ENCODE data around the gene DYNC1I1.

DYNC1I1 gene

DNA sequence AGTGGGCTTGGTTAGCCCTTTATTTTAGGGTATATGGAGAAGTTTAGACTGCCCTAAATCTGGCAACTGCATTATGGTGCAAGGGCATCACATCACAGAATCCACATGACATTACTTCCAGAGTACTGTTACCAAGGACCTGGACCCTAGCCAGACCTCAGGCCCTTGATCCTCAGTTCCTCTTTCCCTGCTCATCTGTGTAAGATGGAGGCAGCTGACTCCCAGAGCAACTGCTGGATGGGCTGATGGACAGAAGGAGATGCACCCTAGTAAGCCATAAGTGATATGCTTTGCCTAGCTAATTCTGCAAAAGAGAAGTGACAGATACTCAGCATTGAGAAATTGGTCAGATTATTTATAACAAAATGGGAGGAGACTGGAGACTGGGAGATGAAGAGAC is 131.7 kb downstream of the DYNC1I1 start:
- Histone ChIP-seq H3K36me3 (ENCODE audit: control insufficient read depth, insufficient read depth, low read length) (no peaks in the 10 kb centered on the region), H3K9ac (ENCODE audit: low read length) (no peak overlapping the region), H3K4me3 (ENCODE audit: low read length) (no peak overlapping the region), H3K27ac (ENCODE audit: low read depth, low read length) (no peak overlapping the region), H3K4me1 (ENCODE audit: control insufficient read depth, insufficient read depth, low read length) (no peaks in the 10 kb centered on the region), H3K27me3 (ENCODE audit: control insufficient read depth, insufficient read depth, low read length) (no peaks in the 10 kb centered on the region)

GRCh38 chr7:95905167-95905566 is 132.8 kb downstream of the DYNC1I1 start:
- Histone ChIP-seq H3K27ac (ENCODE audit: low read depth, low read length) (no peak overlapping the region), H3K9ac (ENCODE audit: low read length) (no peak overlapping the region)

GRCh38 chr7:95906851-95907250 is 134.5 kb downstream of the DYNC1I1 start:
- H3K9ac ChIP-seq (ENCODE audit: low read length) = no peak overlapping the region
- no peak overlapping the region for H3K27ac ChIP-seq (ENCODE audit: low read depth, low read length)
- H3K4me1 ChIP-seq (ENCODE audit: control insufficient read depth, insufficient read depth, low read length) = no peaks in the 10 kb centered on the region
- no peaks in the 10 kb centered on the region for H3K27me3 ChIP-seq (ENCODE audit: control insufficient read depth, insufficient read depth, low read length)
- H3K4me3 ChIP-seq (ENCODE audit: low read length) = no peak overlapping the region
- no peaks in the 10 kb centered on the region for H3K36me3 ChIP-seq (ENCODE audit: control insufficient read depth, insufficient read depth, low read length)

More at GRCh38 chr7:95905167-95905566, 132.8 kb downstream of the DYNC1I1 start:
- Histone ChIP-seq H3K27me3 (ENCODE audit: control insufficient read depth, insufficient read depth, low read length) (no peaks in the 10 kb centered on the region), H3K36me3 (ENCODE audit: control insufficient read depth, insufficient read depth, low read length) (no peaks in the 10 kb centered on the region), H3K4me1 (ENCODE audit: control insufficient read depth, insufficient read depth, low read length) (no peaks in the 10 kb centered on the region), H3K4me3 (ENCODE audit: low read length) (no peak overlapping the region)

GRCh38 chr7:95907337-95907736 is 135.0 kb downstream of the DYNC1I1 start:
- Histone ChIP-seq H3K4me3 (ENCODE audit: low read length) (no peak overlapping the region), H3K27ac (ENCODE audit: low read depth, low read length) (no peak overlapping the region), H3K9ac (ENCODE audit: low read length) (no peak overlapping the region), H3K27me3 (ENCODE audit: control insufficient read depth, insufficient read depth, low read length) (no peaks in the 10 kb centered on the region), H3K4me1 (ENCODE audit: control insufficient read depth, insufficient read depth, low read length) (no peaks in the 10 kb centered on the region), H3K36me3 (ENCODE audit: control insufficient read depth, insufficient read depth, low read length) (no peaks in the 10 kb centered on the region)

GRCh38 chr7:95908499-95908898 is 136.1 kb downstream of the DYNC1I1 start:
- Histone ChIP-seq H3K4me1 (ENCODE audit: control insufficient read depth, insufficient read depth, low read length) (no peaks in the 10 kb centered on the region), H3K4me3 (ENCODE audit: low read length) (no peak overlapping the region), H3K9ac (ENCODE audit: low read length) (no peak overlapping the region), H3K27me3 (ENCODE audit: control insufficient read depth, insufficient read depth, low read length) (no peaks in the 10 kb centered on the region), H3K36me3 (ENCODE audit: control insufficient read depth, insufficient read depth, low read length) (no peaks in the 10 kb centered on the region), H3K27ac (ENCODE audit: low read depth, low read length) (no peak overlapping the region)

GRCh38 chr7:95910341-95910740 is 138.0 kb downstream of the DYNC1I1 start:
- H3K9ac ChIP-seq (ENCODE audit: low read length) = no peak overlapping the region
- H3K4me1 ChIP-seq (ENCODE audit: control insufficient read depth, insufficient read depth, low read length) = no peaks in the 10 kb centered on the region
- no peaks in the 10 kb centered on the region for H3K36me3 ChIP-seq (ENCODE audit: control insufficient read depth, insufficient read depth, low read length)
- no peak overlapping the region for H3K27ac ChIP-seq (ENCODE audit: low read depth, low read length)
- no peaks in the 10 kb centered on the region for H3K27me3 ChIP-seq (ENCODE audit: control insufficient read depth, insufficient read depth, low read length)
- H3K4me3 ChIP-seq (ENCODE audit: low read length) = no peak overlapping the region

- Histone ChIP-seq H3K4me1 (ENCODE audit: control insufficient read depth, insufficient read depth, low read length) (no peaks in the 10 kb centered on the region), H3K9ac (ENCODE audit: low read length) (no peak overlapping the region), H3K36me3 (ENCODE audit: control insufficient read depth, insufficient read depth, low read length) (no peaks in the 10 kb centered on the region), H3K4me3 (ENCODE audit: low read length) (no peak overlapping the region), H3K27ac (ENCODE audit: low read depth, low read length) (no peak overlapping the region), H3K27me3 (ENCODE audit: control insufficient read depth, insufficient read depth, low read length) (no peaks in the 10 kb centered on the region)
These were observed 143.4 kb downstream of the DYNC1I1 start for GRCh38 chr7:95915731-95916130.

- Histone ChIP-seq H3K4me3 (ENCODE audit: low read length) (no peak overlapping the region), H3K36me3 (ENCODE audit: control insufficient read depth, insufficient read depth, low read length) (no peaks in the 10 kb centered on the region), H3K4me1 (ENCODE audit: control insufficient read depth, insufficient read depth, low read length) (no peaks in the 10 kb centered on the region), H3K27ac (ENCODE audit: low read depth, low read length) (no peak overlapping the region), H3K27me3 (ENCODE audit: control insufficient read depth, insufficient read depth, low read length) (no peaks in the 10 kb centered on the region), H3K9ac (ENCODE audit: low read length) (no peak overlapping the region)
These were observed 144.4 kb downstream of the DYNC1I1 start for GRCh38 chr7:95916573-95917297.

DNA sequence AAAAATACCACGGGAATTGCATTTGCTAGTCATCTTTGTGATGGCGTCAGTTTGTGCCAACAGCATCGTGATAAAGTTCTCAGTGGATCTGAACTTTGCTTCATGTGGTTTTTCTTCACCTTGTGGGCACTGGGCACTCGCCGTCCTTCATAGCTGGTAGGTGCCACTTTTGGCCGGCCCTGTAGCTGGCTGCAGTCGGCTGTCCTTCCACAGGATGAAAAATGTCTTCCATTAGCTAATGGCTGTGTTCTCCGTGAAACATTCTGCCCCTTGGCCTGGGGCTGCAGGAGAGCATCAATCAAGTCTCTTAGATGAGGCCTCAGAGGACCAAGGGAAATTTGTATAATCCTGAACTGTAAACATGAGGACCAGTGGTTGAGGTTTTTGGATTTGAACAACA is 145.3 kb downstream of the DYNC1I1 start:
- Histone ChIP-seq H3K4me3 (ENCODE audit: low read length) (no peak overlapping the region), H3K36me3 (ENCODE audit: control insufficient read depth, insufficient read depth, low read length) (no peaks in the 10 kb centered on the region), H3K9ac (ENCODE audit: low read length) (no peak overlapping the region), H3K27ac (ENCODE audit: low read depth, low read length) (no peak overlapping the region), H3K4me1 (ENCODE audit: control insufficient read depth, insufficient read depth, low read length) (no peaks in the 10 kb centered on the region), H3K27me3 (ENCODE audit: control insufficient read depth, insufficient read depth, low read length) (no peaks in the 10 kb centered on the region)

DNA sequence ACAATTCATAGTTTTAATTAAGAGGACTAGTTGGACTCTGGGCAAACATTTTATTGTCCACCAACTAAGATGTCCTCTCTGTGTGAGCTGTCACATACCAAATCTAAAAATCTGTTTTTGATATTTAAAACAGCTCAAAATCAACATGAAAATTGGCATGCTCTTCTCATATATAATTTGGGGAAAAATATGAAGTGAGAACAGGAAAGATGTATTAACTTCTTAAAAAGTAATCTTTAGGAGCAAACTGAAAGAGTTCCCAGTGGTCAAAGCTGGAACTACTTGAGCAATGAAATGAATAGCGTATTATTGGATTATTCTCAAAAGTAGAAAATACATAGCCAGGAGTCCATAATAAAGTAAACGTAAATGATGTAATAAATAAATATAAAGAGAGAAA is 147.2 kb downstream of the DYNC1I1 start:
- Histone ChIP-seq H3K9ac (ENCODE audit: low read length) (no peak overlapping the region), H3K4me3 (ENCODE audit: low read length) (no peak overlapping the region), H3K27ac (ENCODE audit: low read depth, low read length) (no peak overlapping the region), H3K36me3 (ENCODE audit: control insufficient read depth, insufficient read depth, low read length) (no peaks in the 10 kb centered on the region), H3K4me1 (ENCODE audit: control insufficient read depth, insufficient read depth, low read length) (no peaks in the 10 kb centered on the region), H3K27me3 (ENCODE audit: control insufficient read depth, insufficient read depth, low read length) (no peaks in the 10 kb centered on the region)

DNA sequence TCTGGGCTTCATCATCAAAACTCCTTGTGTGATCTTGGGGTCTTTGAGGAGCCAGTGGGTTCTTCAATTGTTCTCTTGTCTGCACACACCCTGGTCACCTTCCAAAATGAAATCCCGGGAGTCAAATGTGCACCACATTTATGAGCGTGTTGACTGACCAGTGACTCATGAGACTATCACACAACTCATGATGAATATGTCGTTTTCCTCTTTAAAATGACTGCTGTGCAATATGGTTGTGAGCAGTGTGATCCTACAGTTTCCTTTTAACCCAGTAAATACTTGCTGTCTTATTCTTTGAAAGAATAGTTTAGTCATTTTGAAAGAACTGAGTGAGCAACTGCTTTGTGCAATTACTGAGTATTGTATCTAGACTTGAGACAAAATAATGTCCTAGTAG is 149.2 kb downstream of the DYNC1I1 start:
- no peak overlapping the region for H3K4me3 ChIP-seq (ENCODE audit: low read length)
- H3K27me3 ChIP-seq (ENCODE audit: control insufficient read depth, insufficient read depth, low read length) = no peaks in the 10 kb centered on the region
- no peak overlapping the region for H3K27ac ChIP-seq (ENCODE audit: low read depth, low read length)
- H3K9ac ChIP-seq (ENCODE audit: low read length) = no peak overlapping the region
- no peaks in the 10 kb centered on the region for H3K36me3 ChIP-seq (ENCODE audit: control insufficient read depth, insufficient read depth, low read length)
- H3K4me1 ChIP-seq (ENCODE audit: control insufficient read depth, insufficient read depth, low read length) = no peaks in the 10 kb centered on the region

DNA sequence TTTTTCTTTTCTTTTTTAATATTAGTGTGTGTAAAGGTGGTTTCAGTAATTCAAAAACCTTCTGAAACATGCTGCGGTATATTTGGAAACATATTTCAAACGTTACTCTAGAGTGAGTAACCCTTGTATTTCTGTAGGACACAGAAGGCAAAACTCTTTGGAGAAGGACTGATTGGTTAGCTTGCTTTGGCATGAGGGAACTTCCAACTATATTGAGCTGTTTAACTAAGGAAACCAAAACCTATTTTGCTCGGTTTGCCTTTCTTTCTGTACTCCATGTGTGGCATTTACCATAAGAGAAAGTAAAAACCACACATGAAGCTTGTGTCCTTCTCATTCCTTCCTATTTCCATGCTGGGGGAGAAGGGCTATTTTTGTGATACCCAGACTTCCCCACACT is 149.8 kb downstream of the DYNC1I1 start:
- Histone ChIP-seq H3K4me3 (ENCODE audit: low read length) (no peak overlapping the region), H3K36me3 (ENCODE audit: control insufficient read depth, insufficient read depth, low read length) (no peaks in the 10 kb centered on the region), H3K27me3 (ENCODE audit: control insufficient read depth, insufficient read depth, low read length) (no peaks in the 10 kb centered on the region), H3K27ac (ENCODE audit: low read depth, low read length) (no peak overlapping the region), H3K9ac (ENCODE audit: low read length) (no peak overlapping the region), H3K4me1 (ENCODE audit: control insufficient read depth, insufficient read depth, low read length) (no peaks in the 10 kb centered on the region)

GRCh38 chr7:95925236-95925635 is 152.9 kb downstream of the DYNC1I1 start:
- Histone ChIP-seq H3K36me3 (ENCODE audit: control insufficient read depth, insufficient read depth, low read length) (no peaks in the 10 kb centered on the region), H3K27ac (ENCODE audit: low read depth, low read length) (no peak overlapping the region), H3K27me3 (ENCODE audit: control insufficient read depth, insufficient read depth, low read length) (no peaks in the 10 kb centered on the region), H3K9ac (ENCODE audit: low read length) (no peak overlapping the region), H3K4me3 (ENCODE audit: low read length) (no peak overlapping the region), H3K4me1 (ENCODE audit: control insufficient read depth, insufficient read depth, low read length) (no peaks in the 10 kb centered on the region)

All from rectal smooth muscle tissue (tissue), 1 donor.